Measurements from ENCODE around the gene PDE7B. TPM values are rescaled to one million over a fixed set of nuclear protein-coding genes. Genes with fewer than 3 reads are reported as not detected.

The PDE7B gene
- total and polyA plus RNA-seq, 2 of the 8 experiments (the other 6 are each of a cell fraction or from before 2014, with no cell fraction given), result not detected

- TF ChIP-seq HDAC2 (IDR thresholded peaks at IDR 0.05; ENCODE audit: borderline replicate concordance in 1 of 2, low read depth in 2 of 2, low read length in 2 of 2) (no peak), RFX5 (IDR thresholded peaks at IDR 0.05; ENCODE audit: borderline replicate concordance, low read depth, low read length) (no peak), USF2 (IDR thresholded peaks at IDR 0.05; ENCODE audit: low read length) (no peak), EP300 (IDR thresholded peaks at IDR 0.05; ENCODE audit: borderline replicate concordance in 1 of 2, low read depth in 2 of 2, low read length in 2 of 2) (no peak), SP2 (IDR thresholded peaks at IDR 0.05; ENCODE audit: low read length) (no peak), CTCF (IDR thresholded peaks at IDR 0.05; ENCODE audit: control extremely low read depth in 1 of 3, insufficient read depth in 1 of 3, low read depth in 1 of 3, low read length in 3 of 3) (no peak), BACH1 (IDR thresholded peaks at IDR 0.05; ENCODE audit: low read length) (no peak), POLR2AphosphoS5 (IDR thresholded peaks at IDR 0.05; ENCODE audit: low read depth, low read length) (no peak)
These were observed 385.2 kb downstream of the PDE7B start (continued) for GRCh38 chr6:136236466-136237293.

Measured in H1 (cell line).